HG02870 (cell line): ENCODE results near the gene LRRC8C.
"Not testable (repeated sequence)": the region's sequence is repeated elsewhere in the genome, so short reads cannot be mapped to it uniquely, and the experiment has no call there.

ENCODE experiments used
- ATAC-seq: cut with Tn5 transposase; IDR thresholded peaks from one replicate; pipeline ENCODE4 v1.9.1; 2021; ENCODE audit warnings: mild to moderate bottlenecking, moderate library complexity; ENCODE audit not compliant: unreplicated experiment

LRRC8C gene

DNA sequence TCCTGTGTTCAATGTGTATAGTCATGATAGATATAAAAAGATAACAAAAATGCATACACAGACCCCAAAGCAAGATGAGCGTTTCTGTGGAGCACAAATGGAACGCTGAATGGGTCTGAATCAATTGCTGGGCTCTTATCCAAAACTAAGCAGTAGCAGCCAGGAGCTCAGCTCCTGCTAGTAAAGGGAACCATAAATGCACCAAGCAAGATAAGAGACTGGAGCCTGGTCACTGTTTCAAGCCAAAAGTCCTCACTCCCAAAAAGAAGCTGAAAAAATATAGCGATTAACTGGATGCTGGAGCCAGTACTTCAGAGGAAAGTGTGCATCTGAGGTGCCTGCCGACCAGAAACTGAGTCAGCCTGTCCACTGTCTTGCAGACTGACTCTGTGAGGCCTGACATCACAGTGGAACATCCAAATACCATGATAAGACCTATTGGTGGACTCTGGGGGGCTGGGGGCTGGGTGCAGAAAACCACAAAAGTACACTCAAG, 68.9 kb downstream of the LRRC8C start:
- ATAC-seq = no peak

DNA sequence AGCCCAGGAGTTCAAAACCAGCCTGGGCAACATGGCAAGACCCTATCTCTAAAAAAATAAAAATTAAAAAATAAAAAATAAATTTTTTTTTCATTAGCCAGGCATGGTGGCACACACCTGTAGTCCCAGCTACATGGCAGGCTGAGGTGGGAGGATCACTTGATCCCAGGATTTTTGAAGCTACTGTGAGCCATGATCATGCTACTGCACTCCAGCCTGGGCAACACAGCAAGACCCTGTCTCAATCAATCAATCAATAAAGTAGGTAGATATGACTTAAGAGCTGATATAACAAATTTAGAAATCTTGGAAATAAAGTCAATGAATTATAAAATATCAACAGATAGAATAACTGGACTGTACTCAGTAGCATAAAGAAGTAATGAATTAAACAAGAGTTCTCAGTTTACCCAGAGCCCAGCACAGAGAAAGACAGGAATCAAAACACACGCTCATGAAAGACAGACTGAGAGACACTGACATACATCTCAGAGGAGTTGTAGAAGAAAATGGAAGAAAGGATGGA, 69.7 kb downstream of the LRRC8C start:
- ATAC-seq = no peak

DNA sequence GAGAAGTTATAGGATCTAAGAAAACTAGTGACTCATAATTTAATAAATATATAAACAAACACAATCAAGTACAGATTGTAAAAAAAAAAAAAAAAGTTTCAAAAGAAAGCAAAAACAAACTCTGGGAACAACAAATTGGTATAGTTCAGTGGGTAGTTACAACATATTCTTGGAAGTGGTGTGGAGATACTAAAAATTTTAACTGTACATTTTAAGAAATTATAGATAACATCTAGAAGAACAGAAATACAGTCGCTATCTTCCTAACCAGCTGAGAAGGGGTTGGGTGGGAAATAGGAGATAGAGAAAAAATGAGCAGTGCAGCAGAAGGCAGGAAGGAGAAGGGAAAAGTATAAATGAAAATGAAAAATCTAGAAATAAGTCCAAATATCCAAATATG, 70.5 kb downstream of the LRRC8C start:
- no peak for ATAC-seq

DNA sequence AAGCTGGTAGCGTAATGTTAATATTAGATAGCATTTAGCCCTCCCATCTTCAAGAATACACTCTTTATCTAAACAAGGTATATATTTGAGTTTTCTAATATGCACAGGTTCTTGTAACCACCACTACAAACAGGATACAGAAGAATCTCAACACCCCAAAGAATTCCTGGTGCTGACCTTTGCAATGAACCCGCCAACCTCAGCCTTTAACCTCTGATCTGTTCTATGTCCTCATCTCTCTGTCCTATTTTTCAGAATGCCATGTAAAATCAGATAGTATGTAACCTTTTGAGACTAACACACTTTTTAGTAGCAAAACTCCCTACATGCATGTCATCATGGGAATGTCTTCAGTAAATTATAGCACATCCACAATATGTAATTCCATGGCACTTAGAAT, 71.1 kb downstream of the LRRC8C start:
- ATAC-seq = no peak

DNA sequence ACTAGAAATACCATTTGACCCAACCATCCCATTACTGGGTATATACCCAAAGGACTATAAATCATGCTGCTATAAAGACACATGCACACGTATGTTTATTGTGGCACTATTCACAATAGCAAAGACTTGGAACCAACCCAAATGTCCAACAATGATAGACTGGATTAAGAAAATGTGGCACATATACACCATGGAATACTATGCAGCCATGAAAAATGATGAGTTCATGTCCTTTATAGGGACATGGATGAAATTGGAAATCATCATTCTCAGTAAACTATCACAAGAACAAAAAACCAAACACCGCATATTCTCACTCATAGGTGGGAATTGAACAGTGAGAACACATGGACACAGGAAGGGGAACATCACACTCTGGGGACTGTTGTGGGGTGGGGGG, 72.0 kb downstream of the LRRC8C start:
- ATAC-seq = not testable (repeated sequence)

DNA sequence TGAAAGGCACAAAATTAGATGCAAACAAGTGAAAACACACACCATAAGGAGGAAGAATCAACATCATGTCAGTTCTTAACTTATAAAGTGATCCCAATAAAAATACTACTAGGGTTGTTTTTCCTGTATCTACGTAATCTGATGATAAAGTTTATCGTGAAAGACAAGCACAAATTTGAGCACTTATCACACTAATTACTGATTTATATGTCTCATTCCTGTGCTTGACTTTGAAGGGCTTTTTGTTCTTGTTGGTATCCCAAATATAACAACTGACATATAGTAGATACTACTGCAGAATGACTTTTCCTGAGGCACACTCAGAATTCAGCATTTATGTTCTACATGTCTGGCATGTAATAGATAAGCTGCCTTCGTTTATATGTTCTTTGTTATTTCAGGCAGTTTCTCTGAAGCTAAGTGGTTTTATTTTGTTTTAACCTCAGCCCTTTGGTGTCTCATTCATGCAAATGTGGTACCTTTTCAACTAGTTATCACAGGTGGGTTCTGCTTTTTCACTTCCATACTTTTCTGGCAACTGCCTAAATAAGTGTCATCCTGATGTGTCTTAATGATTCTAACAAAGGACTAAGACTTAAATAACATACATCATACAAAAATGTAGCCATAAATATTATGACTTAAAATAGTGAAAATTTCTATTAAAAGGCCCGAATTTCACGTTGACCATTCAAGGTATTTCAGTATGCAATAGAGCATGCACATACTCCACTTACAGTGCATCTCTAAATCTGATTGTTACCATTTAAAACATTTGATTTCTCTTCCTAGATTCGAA, 73.2 kb downstream of the LRRC8C start:
- ATAC-seq = peak; percentile 82

DNA sequence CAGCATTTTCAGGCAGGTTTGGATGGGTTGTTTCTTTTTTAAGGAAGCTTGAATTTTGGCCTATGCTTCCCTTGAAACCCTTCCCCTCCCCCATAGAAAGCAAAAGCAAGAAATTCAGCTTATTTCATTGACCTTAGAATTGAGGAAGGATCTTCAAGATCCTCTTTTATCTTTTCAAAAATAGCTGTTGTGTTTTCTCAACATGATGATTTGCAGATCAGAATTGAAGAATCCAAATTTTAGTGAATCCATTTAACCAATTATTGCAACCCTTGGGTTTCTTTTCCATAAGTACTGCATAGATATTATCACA, 73.7 kb downstream of the LRRC8C start:
- peak; percentile 19 for ATAC-seq

DNA sequence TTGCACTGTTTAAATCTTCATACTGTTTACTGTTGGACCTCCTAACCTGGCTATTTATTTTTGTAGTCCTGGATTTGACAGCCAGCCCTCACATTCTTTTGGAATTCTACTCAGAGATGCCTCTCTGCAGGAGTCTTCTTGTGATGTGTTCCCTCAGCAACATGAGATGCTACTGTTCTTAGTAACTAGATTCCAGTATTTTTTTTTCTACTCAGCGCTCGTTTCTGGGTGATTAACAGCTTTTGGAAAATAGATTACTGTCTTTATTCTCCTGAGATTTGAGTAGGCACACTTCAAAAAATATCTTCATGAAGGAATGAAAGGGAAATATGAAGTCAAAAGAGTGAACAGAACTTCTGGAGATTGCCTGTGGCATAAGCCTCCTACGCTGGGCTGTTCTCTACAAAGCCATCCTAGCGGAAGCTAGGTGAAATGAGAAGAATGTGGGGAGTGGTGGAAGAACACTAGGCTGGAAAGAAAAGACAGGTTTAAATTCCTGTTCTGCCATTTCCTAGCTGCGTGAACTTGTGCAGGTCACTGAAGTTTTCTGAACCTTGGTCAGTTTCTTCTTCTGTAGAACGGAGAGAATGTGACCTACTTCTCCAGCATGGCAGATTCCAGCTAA, 75.9 kb downstream of the LRRC8C start:
- no peak for ATAC-seq

DNA sequence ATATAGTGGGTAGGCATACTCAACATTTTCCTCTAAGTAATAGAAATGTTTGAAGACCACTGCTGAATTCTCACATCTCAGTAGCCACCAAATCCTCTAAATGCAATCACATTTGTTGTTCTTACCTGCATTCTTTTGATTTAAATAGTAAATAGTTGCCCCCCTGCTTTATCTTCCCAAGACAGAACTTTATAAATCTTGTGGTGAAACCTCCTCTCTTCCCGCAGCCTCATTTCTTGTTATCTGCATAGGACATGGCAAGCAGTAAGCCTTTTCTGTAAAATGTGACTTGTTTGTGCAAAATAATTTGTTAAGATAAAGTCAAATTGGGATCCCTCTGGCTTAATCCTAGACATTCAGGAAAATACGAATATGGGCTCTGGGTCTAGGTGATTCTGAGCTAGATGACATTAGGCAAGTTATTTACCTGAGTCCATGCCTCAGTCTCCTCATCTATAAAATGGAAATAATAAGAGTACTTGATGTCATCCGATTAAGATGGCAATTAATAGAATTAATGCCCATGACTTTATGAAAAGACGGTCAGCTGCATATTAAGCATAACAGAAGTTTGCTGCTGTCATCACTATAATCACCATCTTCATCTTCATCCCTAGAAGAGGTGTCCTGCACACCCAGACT, 77.7 kb downstream of the LRRC8C start:
- no peak for ATAC-seq

DNA sequence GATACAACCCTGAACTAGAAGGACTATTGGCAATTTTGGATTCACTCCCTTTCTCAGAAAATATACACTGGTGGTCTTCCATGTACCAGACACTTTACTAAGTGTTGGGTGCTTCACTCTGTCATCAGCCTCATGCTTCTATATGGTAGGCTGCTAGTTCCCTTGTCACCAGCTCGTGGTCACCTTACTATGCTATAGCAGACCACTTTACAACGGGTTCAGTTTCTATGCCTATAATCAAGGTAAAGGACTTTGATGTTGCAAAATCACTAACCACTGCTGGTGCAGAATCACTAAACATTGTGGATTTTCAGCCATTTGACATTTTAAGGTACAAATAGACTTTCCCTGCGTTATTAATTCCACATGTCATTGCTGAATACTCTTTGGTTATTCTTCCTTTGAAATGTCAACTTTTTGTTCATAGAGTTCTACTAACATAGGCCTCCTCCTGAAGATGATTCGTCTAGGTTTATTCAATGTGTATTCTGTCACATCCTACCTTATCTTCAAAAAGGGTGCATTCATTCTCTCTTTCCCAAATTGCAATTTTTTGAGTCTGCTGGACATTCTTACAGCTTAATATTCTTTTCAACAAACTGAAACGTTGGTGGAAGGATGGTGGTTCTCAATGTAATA, 78.3 kb downstream of the LRRC8C start:
- no peak for ATAC-seq

DNA sequence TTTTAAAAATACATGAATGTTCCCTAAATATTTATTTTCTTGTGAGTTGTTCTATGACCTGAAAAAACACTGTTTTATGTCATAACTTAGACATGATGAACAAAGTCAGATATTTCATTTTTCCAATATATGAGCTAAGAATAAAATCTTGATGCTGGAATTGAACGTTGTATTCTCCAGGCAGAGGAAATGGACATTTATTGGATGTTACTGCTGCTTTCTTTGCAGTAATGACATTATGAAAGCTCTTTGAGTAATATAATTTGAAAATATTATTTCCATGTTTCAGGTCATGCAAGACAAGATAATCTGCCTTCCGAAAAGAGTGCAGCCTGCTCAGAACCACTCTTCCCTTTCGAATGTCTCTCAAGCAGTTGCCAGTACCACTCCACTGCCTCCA, 79.5 kb downstream of the LRRC8C start:
- no peak for ATAC-seq

DNA sequence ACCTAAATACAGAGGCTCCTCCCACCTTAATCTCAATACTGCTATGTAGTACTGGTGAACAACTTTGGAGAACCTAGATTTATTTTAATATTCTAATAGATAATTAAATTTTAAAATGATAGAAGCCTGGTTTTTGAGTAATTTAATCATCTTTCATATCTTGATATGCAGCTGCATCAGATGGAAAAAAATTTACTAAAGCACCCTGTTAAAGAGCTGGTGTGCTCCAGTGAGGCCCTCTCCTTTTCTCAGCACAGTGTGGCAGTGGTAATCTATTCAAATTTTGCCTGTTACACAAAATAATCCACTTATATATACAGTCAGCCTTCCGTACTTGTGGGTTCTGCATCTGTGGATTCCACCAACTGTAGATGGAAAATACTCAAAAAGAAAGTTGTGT, 82.8 kb downstream of the LRRC8C start:
- no peak for ATAC-seq

DNA sequence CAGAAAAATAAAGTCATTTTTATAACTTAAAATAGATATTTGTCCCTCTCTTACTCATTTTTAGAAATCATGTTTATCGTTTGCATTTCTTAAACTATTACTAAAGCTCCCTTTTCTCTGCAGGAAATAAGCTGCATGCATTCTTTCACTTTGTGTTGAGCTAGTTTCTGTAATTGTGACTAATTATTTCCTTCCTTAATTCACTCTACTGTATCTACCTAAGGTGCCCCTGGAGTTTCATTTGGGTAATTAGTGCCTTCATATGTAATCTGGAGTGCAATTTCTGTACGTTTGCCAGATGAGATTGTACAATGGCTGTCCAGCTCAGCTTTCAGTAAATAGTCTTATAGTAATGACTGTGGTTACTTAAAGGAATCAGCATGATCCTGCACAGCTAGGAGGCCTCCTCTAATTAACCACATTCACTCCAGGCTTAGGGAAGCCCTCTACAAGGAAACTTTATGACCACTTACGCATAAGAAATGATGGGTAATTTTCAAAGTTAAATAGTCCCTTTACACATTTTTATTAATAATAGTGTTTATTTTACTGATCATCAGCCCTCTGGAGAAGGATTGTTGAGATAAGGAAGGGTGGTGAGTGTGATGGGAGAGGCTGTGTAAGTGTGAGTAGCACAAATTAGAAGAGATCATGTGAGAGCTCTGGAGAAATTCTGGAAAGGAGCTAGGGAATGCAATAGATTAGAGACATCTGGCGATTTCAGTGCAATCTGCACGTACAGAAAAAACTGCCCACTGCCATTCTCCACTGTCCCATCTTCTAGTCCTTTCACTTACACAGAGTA, 86.8 kb downstream of the LRRC8C start:
- ATAC-seq = peak; percentile 97

DNA sequence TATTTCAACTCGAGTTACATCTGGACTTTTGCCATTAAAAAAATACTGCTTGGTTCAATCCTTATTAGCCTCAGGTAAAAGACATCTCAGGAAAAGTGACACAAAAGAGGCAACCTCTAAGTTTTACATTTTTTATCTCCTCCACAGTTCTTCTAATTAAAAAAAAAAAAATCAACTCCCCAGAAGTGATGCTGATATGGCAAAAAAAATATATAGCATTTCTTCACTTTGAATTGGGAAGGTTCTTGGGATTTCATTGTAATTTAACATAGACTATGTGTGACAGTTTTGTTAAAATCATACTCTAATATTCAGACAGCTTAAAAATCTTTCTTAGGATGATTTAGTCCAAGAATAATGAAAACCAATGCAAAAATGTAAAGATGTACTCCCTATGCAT, 87.9 kb downstream of the LRRC8C start:
- no peak for ATAC-seq

DNA sequence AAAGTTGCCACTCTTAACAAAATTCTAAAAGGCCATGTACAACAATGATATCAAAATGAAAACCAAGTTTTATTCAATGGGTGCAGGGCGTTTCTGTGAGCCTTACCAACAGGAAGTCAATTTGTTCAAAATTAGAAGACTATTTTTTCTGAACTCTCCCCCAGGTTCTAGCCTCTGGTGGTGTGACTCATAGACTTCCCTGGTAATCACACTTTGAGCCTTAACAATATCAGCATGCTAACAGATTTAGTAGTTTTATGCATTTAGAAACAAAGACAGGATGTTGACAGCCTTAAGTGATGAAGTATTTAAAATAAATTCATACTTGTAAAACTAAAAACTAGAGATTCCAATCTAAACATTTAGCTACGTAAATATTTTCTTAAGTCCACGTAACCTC, 88.4 kb downstream of the LRRC8C start:
- ATAC-seq = no peak

DNA sequence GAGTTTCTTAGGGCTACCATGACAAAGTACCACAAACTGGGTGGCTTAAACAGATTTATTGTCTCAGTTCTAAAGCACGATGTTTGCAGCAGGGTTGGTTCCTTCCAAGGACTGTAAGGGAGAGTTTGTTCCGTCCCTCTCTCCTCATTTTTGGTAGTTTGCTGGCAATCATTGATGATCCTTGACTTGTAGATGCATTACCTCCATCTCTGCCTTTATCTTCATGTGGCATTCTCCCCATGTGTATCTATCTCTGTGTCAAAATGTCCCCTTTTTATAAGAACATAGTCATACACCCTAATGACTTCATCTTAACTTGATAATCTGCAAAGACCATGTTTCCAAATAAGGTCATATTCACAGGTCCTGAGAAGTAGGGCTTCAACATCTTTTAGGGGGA, 90.2 kb downstream of the LRRC8C start:
- no peak for ATAC-seq

DNA sequence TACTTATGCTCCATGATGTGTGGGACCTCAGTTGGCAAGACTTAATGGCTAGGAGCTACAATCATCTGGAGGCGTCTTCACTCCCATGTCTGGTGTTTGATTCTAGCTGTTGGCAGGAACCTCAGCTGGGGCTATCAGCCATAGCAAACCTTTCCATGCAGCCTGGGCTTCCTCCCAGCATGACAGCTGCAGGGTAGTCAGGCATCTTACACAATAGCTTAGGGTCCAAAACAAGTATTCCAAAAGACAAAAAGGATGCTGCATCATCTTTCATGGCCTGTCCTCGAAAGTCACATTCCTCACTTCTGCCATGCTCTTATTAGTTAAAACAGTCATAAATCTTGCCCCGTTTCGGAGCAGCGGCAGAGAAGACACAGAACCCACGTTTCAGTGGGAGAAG, 90.9 kb downstream of the LRRC8C start:
- no peak for ATAC-seq

DNA sequence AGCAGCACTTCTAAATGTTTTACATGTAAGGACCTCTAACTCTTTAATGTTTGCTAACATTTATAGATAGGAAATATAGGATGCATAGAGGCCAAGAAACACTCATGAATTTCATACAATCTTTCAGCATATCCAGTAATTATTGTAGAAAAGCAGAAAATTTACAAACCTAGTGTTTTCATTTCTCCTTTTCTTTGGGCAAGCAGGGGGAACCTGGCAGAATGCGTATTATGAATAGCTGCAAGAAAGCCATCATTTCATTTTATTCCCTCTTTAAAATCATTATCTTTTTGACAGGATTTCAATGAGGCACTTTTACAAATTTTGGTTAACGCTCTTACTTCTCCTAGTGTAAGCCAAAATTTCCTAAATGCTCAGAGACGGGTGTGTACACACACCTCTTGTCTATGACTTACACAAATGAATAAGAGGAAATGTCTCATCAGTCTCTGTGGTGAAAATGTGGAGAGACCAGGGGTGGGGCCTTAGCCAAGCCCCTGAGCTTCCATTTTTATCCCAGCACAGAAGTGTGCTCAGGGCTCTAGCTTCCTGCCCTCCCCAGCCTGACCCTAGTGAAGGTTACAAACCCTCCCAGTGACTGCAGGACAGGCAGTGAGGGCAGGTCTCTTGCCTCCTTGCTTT, 91.6 kb downstream of the LRRC8C start:
- ATAC-seq = peak; percentile 81

DNA sequence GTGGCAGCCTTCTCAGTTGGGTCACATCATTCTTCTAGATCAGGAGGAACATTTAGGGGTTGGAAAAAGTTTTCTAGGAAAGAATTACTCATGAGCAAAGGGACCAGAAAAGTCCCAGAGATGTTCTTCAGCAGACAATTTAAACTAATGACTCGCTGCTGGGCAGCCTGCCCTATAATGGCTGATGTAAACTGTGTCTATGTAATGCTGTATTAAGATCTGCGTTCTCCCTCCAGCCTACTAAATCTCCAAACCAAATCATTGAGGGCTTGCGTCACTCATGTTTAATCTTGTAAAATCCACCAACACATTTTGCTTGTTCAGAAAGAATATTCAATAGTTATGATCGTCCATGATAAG, 92.1 kb downstream of the LRRC8C start:
- ATAC-seq = peak; percentile 6

DNA sequence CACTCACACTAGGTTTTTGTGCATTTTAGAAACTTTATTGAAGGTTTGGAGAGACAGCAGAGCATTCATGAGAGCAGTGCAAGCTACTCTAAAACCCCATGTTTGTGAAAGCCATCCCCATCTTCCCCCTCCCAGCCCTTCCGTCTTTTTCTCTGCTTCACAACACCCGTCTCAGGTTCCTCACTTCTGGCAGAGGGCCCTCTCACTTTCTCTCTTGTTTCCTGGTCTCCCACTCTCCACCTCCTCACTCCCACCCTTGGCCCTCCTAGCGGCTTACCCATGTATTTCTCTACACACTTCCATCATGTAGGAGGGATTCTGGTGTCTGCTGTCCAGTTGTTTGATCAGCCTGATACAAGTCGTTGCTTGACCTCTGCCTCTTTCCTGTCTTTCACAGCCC, 92.7 kb downstream of the LRRC8C start:
- no peak for ATAC-seq
